Trophoblast cell (in vitro differentiated cells and primary cell): ENCODE results near the gene ASTN2.

Experiments used
- DNase-seq, 2 donors: peaks; one replicate each; pipeline ENCODE4 v3.0.0-alpha.2; 2016
- H2AFZ ChIP-seq: 2 replicates; pipeline ENCODE4 v1.6.1; 2013; ENCODE audit warnings: low read length, moderate library complexity, mild to moderate bottlenecking; ENCODE audit not compliant: insufficient read depth, poor library complexity
- H2AK5ac ChIP-seq: 2 replicates; pipeline ENCODE4 v1.6.1; 2013; ENCODE audit warnings: mild to moderate bottlenecking, low read length
- H2BK120ac ChIP-seq: 2 replicates; pipeline ENCODE4 v1.6.1; 2013; ENCODE audit warnings: low read length, mild to moderate bottlenecking, moderate library complexity; ENCODE audit not compliant: insufficient read depth, poor library complexity
- H2BK12ac ChIP-seq: 2 replicates; pipeline ENCODE4 v1.6.1; 2013; ENCODE audit warnings: mild to moderate bottlenecking, low read length, moderate library complexity
- H2BK5ac ChIP-seq: 2 replicates; pipeline ENCODE4 v1.6.1; 2013; ENCODE audit warnings: low read length, low read depth, moderate library complexity, mild to moderate bottlenecking; ENCODE audit not compliant: poor library complexity
- H3K14ac ChIP-seq: 2 replicates; pipeline ENCODE4 v1.6.1; 2013; ENCODE audit warnings: mild to moderate bottlenecking, low read length
- H3K18ac ChIP-seq: 2 replicates; pipeline ENCODE4 v1.6.1; 2013; ENCODE audit warnings: mild to moderate bottlenecking, low read length
- H3K23ac ChIP-seq: 2 replicates; pipeline ENCODE4 v1.6.1; 2013; ENCODE audit warnings: low read length
- H3K27ac ChIP-seq: 2 replicates; pipeline ENCODE4 v1.5.1; 2013; ENCODE audit warnings: low read depth, mild to moderate bottlenecking, inconsistent platforms, low read length, moderate library complexity
- H3K27me3 ChIP-seq: 2 replicates; pipeline ENCODE4 v1.6.1; 2013; ENCODE audit warnings: inconsistent platforms, mild to moderate bottlenecking, low read length, moderate library complexity; ENCODE audit not compliant: insufficient read depth
- H3K36me3 ChIP-seq, 2 experiments: 1 replicate in 1 of 2; 2 replicates in 1 of 2; pipeline ENCODE4 v1.6.1; 2013; ENCODE audit warnings: low read length in 2 of 2, mild to moderate bottlenecking in 2 of 2, moderate library complexity in 1 of 2; ENCODE audit not compliant: insufficient read depth in 2 of 2, control insufficient read depth in 1 of 2
- H3K4ac ChIP-seq: 2 replicates; pipeline ENCODE4 v1.6.1; 2013; ENCODE audit warnings: low read depth, mild to moderate bottlenecking, low read length, moderate library complexity
- H3K4me1 ChIP-seq, 2 experiments: 1 replicate in 1 of 2; 2 replicates in 1 of 2; pipeline ENCODE4 v1.6.1; 2013; ENCODE audit warnings: low read length in 2 of 2, mild to moderate bottlenecking in 2 of 2, moderate library complexity in 1 of 2; ENCODE audit not compliant: insufficient read depth in 2 of 2, control insufficient read depth in 1 of 2
- H3K4me2 ChIP-seq: 2 replicates; pipeline ENCODE4 v1.6.1; 2013; ENCODE audit warnings: inconsistent platforms, mild to moderate bottlenecking, low read length, moderate library complexity
- H3K4me3 ChIP-seq: 2 replicates; pipeline ENCODE4 v1.5.1; 2013; ENCODE audit warnings: mild to moderate bottlenecking, low read depth, low read length, inconsistent platforms
- H3K79me1 ChIP-seq: one replicate; pipeline ENCODE4 v1.6.1; 2013; ENCODE audit warnings: low read length
- H3K79me2 ChIP-seq: 2 replicates; pipeline ENCODE4 v1.6.1; 2013; ENCODE audit warnings: low read length, mild to moderate bottlenecking; ENCODE audit not compliant: control insufficient read depth, insufficient read depth, poor library complexity
- H3K9ac ChIP-seq: 2 replicates; pipeline ENCODE4 v1.6.1; 2013; ENCODE audit warnings: mild to moderate bottlenecking, low read length
- H3K9me3 ChIP-seq: 2 replicates; pipeline ENCODE4 v1.6.1; 2013; ENCODE audit warnings: low read depth, mild to moderate bottlenecking, control low read depth, inconsistent platforms, low read length; ENCODE audit not compliant: insufficient read depth
- H4K12ac ChIP-seq: 2 replicates; pipeline ENCODE4 v1.6.1; 2013; ENCODE audit warnings: low read depth, mild to moderate bottlenecking, low read length, moderate library complexity
- H4K8ac ChIP-seq: 2 replicates; pipeline ENCODE4 v1.6.1; 2013; ENCODE audit warnings: low read depth, mild to moderate bottlenecking, low read length, moderate library complexity
- H4K91ac ChIP-seq: one replicate; pipeline ENCODE4 v1.6.1; 2013; ENCODE audit warnings: low read depth, mild to moderate bottlenecking, low read length, moderate library complexity
- WGBS: extraction: QIAGEN DNeasy Blood & Tissue Kit; methylation state at CpG from one replicate; pipeline ENCODE4 v1.1.7; 2013; ENCODE audit warnings: missing lambda C conversion rate; ENCODE audit not compliant: insufficient read length, insufficient coverage; ENCODE audit errors: extremely low coverage; 5-methylcytosine and 5-hydroxymethylcytosine counted together

Gene ASTN2

DNA sequence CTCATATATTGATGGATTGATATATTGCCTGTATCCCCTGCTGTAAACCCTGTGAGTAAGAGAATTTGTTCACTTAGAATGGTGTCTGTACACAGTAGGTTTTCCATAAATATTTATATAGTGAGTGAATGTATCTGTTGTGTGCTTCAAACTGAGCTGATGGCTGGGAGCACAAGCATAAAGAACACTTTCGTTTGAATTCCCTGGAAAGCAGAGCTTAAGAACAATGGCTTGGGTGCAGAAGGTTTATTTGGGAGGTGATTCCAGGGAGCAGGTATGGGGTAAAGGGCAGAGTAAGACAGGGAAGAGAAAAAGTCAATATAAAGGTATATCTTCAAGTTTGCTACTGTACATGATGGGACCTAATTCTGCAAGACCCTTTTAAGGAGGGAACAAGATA, 918.7 kb downstream of the ASTN2 start:
- H2AK5ac ChIP-seq: no peak overlapping the region
- H2AFZ ChIP-seq: no peak overlapping the region
- no peak overlapping the region for H3K4me3 ChIP-seq
- peaks cover 3 to 10% of the 10 kb centered on the region in 2 experiments for H3K4me1 ChIP-seq
- DNase-seq: no peak
- H3K79me1 ChIP-seq: no peaks in the 10 kb centered on the region
- no peak overlapping the region for H3K9ac ChIP-seq
- no peak overlapping the region for H3K4me2 ChIP-seq
- no peak overlapping the region for H4K8ac ChIP-seq
- H3K18ac ChIP-seq: no peak overlapping the region
- H3K27me3 ChIP-seq: no peaks in the 10 kb centered on the region
- no peak overlapping the region for H2BK120ac ChIP-seq
- WGBS: no CpG with 5 or more reads among the region's 1 CpG
- H4K12ac ChIP-seq: no peak overlapping the region
- no peaks in the 10 kb centered on the region for H3K79me2 ChIP-seq
- H3K4ac ChIP-seq: no peak overlapping the region
- H4K91ac ChIP-seq: no peak overlapping the region
- H3K36me3 ChIP-seq: no peaks in the 10 kb centered on the region
- no peak overlapping the region for H2BK12ac ChIP-seq
- H2BK5ac ChIP-seq: no peak overlapping the region
- no peak overlapping the region for H3K27ac ChIP-seq
- H3K23ac ChIP-seq: no peak overlapping the region
- H3K14ac ChIP-seq: no peak overlapping the region
- H3K9me3 ChIP-seq: no peaks in the 10 kb centered on the region

DNA sequence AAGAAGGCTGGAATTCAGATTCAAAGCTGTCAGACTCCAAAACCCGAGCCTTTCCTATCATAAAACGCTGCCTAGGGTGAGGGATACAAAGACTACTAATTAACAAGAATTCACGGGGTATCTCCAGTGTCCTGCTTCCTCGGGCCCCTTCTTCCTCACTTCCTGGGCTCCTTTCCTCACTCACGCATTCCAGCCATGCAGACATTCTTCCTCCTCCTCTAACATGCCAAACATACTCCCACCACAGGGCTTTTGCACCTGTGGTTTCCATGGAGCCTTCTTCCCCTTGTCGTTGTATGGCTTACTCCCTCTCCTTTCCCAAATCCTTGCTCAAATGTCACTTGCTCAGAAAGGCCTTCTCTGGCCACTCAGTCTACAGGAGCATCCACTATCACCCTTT, 919.1 kb downstream of the ASTN2 start:
- H3K27ac ChIP-seq: no peak overlapping the region
- no peak for DNase-seq
- no peak overlapping the region for H2AFZ ChIP-seq
- no peak overlapping the region for H3K18ac ChIP-seq
- no peaks in the 10 kb centered on the region for H3K79me1 ChIP-seq
- H2BK120ac ChIP-seq: no peak overlapping the region
- H3K9me3 ChIP-seq: no peaks in the 10 kb centered on the region
- no peak overlapping the region for H3K4me2 ChIP-seq
- no peak overlapping the region for H4K12ac ChIP-seq
- H2AK5ac ChIP-seq: no peak overlapping the region
- no peak overlapping the region for H4K8ac ChIP-seq
- H3K23ac ChIP-seq: no peak overlapping the region
- H3K36me3 ChIP-seq: no peaks in the 10 kb centered on the region
- no peak overlapping the region for H4K91ac ChIP-seq
- H3K4ac ChIP-seq: no peak overlapping the region
- H3K79me2 ChIP-seq: no peaks in the 10 kb centered on the region
- no peak overlapping the region for H2BK5ac ChIP-seq
- H3K9ac ChIP-seq: no peak overlapping the region
- no CpG with 5 or more reads among the region's 6 CpGs for WGBS
- H3K4me3 ChIP-seq: no peak overlapping the region
- H3K14ac ChIP-seq: no peak overlapping the region
- peaks cover 3 to 10% of the 10 kb centered on the region in 2 experiments for H3K4me1 ChIP-seq
- no peaks in the 10 kb centered on the region for H3K27me3 ChIP-seq
- H2BK12ac ChIP-seq: no peak overlapping the region

DNA sequence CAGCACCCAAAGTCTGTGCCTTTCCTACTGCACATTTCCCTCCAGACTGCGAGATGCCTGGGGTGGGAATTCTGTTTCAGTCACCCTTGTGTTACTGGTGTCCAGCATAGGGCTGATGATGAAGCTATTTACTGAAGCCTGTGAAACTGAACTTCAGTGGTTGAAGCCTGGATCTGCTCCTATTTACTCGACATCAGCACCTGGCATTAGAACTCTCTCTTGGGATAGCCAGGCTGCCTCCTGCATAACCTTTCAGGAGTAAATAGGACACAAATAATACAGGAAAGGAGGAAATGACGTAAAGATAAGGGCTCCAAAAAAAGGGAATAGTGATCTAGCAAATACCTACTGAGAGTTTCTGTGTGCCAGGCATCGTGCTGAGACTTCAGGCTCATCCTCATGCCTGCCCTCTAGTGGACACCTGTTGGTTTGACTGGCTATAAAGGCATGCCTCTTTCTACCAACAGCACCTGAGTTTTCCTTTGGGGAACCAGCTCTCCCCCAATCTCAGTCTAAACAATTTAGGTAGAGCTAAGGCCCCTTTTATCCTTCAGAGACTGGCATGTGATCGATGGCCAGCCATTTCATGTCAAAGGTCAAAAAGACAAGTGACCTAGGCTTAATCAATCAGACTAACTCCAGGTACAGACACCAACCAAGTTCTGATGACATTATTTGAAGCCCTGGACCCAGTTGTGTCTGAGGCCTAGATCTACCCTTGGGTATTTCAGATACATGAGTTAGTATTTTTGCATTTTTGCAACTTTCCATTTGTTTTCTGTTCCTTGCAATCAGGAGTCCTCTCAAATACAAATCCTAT, 919.8 kb downstream of the ASTN2 start:
- Histone ChIP-seq H3K23ac (no peak overlapping the region), H3K27me3 (no peaks in the 10 kb centered on the region), H4K91ac (no peak overlapping the region), H3K36me3 (no peaks in the 10 kb centered on the region), H2BK120ac (no peak overlapping the region), H3K79me2 (no peaks in the 10 kb centered on the region), H2AFZ (no peak overlapping the region), H2BK12ac (no peak overlapping the region), H2BK5ac (no peak overlapping the region), H3K79me1 (no peaks in the 10 kb centered on the region), H3K18ac (no peak overlapping the region), H3K4me2 (no peak overlapping the region), H3K4me1 (peaks cover 3 to 10% of the 10 kb centered on the region in 2 experiments), H4K12ac (no peak overlapping the region), H3K9me3 (no peaks in the 10 kb centered on the region), H3K9ac (no peak overlapping the region), H3K4me3 (no peak overlapping the region), H4K8ac (no peak overlapping the region), H3K4ac (no peak overlapping the region), H2AK5ac (no peak overlapping the region), H3K27ac (no peak overlapping the region), H3K14ac (no peak overlapping the region)
- WGBS: no CpG with 5 or more reads among the region's 5 CpGs
- DNase-seq: peak; percentile 38 to 74

DNA sequence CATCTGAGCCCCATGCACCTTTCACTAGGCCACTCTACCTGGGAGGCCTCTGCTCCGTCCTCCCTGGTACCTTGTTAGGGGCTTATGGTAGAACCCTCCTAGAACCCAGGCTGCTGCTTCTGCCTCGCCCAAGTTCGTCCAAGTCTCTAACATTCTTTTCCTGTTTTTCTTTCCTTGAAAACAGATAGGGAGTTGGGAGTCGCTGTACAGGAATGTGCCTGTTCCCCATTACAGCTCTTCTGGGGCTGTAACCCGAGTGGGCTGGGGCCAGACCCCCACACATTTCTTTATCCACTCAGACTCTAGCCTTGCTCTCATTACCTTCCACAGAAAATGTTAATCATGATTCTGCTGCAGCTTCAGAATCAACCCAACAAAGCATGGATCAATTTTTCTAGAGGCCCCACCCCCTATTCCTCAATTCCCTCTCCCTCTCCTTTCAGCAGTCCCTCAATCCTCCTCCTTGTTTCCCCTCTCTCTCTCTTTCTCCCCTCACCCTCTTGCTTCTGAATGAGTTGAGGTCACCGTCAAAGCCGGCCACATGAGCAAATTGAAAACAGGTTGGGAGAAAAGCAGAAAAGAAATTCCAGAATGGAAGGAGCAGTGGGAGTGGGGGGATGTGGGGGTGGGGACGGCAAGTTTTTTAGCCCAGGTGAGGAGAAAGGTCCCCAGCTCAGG, 921.5 kb downstream of the ASTN2 start:
- Histone ChIP-seq H3K4me3 (no peak overlapping the region), H2AFZ (no peak overlapping the region), H3K4me2 (no peak overlapping the region), H3K4ac (no peak overlapping the region), H4K12ac (no peak overlapping the region), H3K4me1 (peaks cover 3 to 10% of the 10 kb centered on the region in 2 experiments), H3K23ac (no peak overlapping the region), H2BK120ac (no peak overlapping the region), H4K8ac (no peak overlapping the region), H3K9me3 (no peaks in the 10 kb centered on the region), H3K14ac (no peak overlapping the region), H2BK12ac (no peak overlapping the region), H2BK5ac (peak overlapping the region; percentile 47), H3K79me1 (no peaks in the 10 kb centered on the region), H3K18ac (no peak overlapping the region), H3K27ac (no peak overlapping the region), H3K79me2 (no peaks in the 10 kb centered on the region), H4K91ac (no peak overlapping the region), H3K27me3 (no peaks in the 10 kb centered on the region), H3K9ac (no peak overlapping the region), H3K36me3 (no peaks in the 10 kb centered on the region), H2AK5ac (no peak overlapping the region)
- DNase-seq: no peak
- no CpG with 5 or more reads among the region's 8 CpGs for WGBS
